GM19455 (cell line): ENCODE results near the gene USP54.
"Not testable (repeated sequence)": the region's sequence is repeated elsewhere in the genome, so short reads cannot be mapped to it uniquely, and the experiment has no call there.

Source experiments
- ATAC-seq: cut with Tn5 transposase; IDR thresholded peaks from one replicate; pipeline ENCODE4 v1.9.1; 2021; ENCODE audit not compliant: unreplicated experiment

Gene USP54

GRCh38 chr10:73590881-73591799, at the start of gene USP54:
Gene USP54 (minus strand): TSS chr10:73591342. CDS start chr10:73575658, 15,684 bp downstream.
- ATAC-seq, result no peak

- ATAC-seq, result no peak
Observed at GRCh38 chr10:73639286-73639685, 48.1 kb upstream of the USP54 start.

GRCh38 chr10:73635781-73636180, 44.6 kb upstream of the USP54 start:
- ATAC-seq, result no peak

GRCh38 chr10:73634421-73634820, 43.3 kb upstream of the USP54 start:
- no peak for ATAC-seq

- no peak for ATAC-seq
Observed at GRCh38 chr10:73629165-73629564, 38.0 kb upstream of the USP54 start.

GRCh38 chr10:73628405-73628804, 37.3 kb upstream of the USP54 start:
- no peak for ATAC-seq

GRCh38 chr10:73627300-73627699, 36.2 kb upstream of the USP54 start:
- ATAC-seq, result no peak

- peak; percentile 97 for ATAC-seq
Observed at GRCh38 chr10:73625884-73626752, 35.0 kb upstream of the USP54 start.

GRCh38 chr10:73625004-73625883, 34.1 kb upstream of the USP54 start:
- peak; percentile 33 for ATAC-seq

- ATAC-seq, result no peak
Observed at GRCh38 chr10:73623056-73623455, 31.9 kb upstream of the USP54 start.

- not testable (repeated sequence) for ATAC-seq
Observed at GRCh38 chr10:73620974-73621373, 29.8 kb upstream of the USP54 start.

- ATAC-seq, result not testable (repeated sequence)
Observed at GRCh38 chr10:73617143-73617542, 26.0 kb upstream of the USP54 start.

GRCh38 chr10:73614720-73615119, 23.6 kb upstream of the USP54 start:
- ATAC-seq, result no peak

- ATAC-seq, result no peak
Observed at GRCh38 chr10:73609116-73609515, 18.0 kb upstream of the USP54 start.

- ATAC-seq, result no peak
Observed at GRCh38 chr10:73601486-73601921, 10.4 kb upstream of the USP54 start.

GRCh38 chr10:73597346-73597745, 6.2 kb upstream of the USP54 start:
- ATAC-seq, result no peak

GRCh38 chr10:73593812-73594211, 2.7 kb upstream of the USP54 start:
- no peak for ATAC-seq

GRCh38 chr10:73593110-73593509, 2.0 kb upstream of the USP54 start:
- ATAC-seq, result no peak

- ATAC-seq, result no peak
Observed at GRCh38 chr10:73591935-73592699, 975 bp upstream of the USP54 start.

GRCh38 chr10:73589563-73590126, 1.5 kb downstream of the USP54 start:
- ATAC-seq, result no peak
